Right atrium auricular region (tissue), 2 donors: ENCODE data around the gene SMIM11. TPM values are rescaled to one million over a fixed set of nuclear protein-coding genes. Genes with fewer than 3 reads are reported as not detected.

ENCODE experiments used
- DNase-seq: peaks from one replicate; pipeline ENCODE4 v3.0.0-alpha.2; 2019; ENCODE audit warnings: low spot score
- H3K27ac ChIP-seq, 2 donors: fragments of 200-600 bp; sonication (generic); 1 replicate in 1 of 2; 2 replicates in 1 of 2; pipeline ENCODE4 v1.5.1; 2016 to 2019
- H3K27me3 ChIP-seq, 2 donors: fragments of 200-600 bp; sonication (generic); one replicate each; pipeline versions ENCODE4 v1.5.1 to v1.6.0; 2017 to 2019
- H3K36me3 ChIP-seq: fragments of 200-600 bp; sonication (generic); one replicate; pipeline ENCODE4 v1.5.1; 2016
- H3K4me1 ChIP-seq, 2 donors: fragments of 200-600 bp; sonication (generic); one replicate each; pipeline versions ENCODE4 v1.5.1 to v1.6.0; 2017 to 2019
- H3K4me3 ChIP-seq, 2 donors: fragments of 200-600 bp; sonication (generic); 1 replicate in 1 of 2; 2 replicates in 1 of 2; pipeline ENCODE4 v1.5.1; 2017 to 2019; ENCODE audit warnings: mild to moderate bottlenecking in 1 of 2, moderate library complexity in 1 of 2
- H3K9me3 ChIP-seq, 2 donors: fragments of 200-600 bp; sonication (generic); one replicate each; pipeline ENCODE4 v1.5.1; 2019
- total RNA-seq, 2 donors: library from RNA; depleted of rRNA; stranded (reverse); fragments of >200 nt; gene quantifications; one replicate each; pipeline ENCODE4 v1.1.0, GENCODE V29; 2016
- TF ChIP-seq, protein P1 (sequence below), 2 donors: fragments of 200-600 bp; sonication (generic); IDR thresholded peaks; one replicate each; pipeline ENCODE4 v1.5.1; 2019; ENCODE audit warnings: antibody characterized with exemption in 2 of 2

SMIM11 gene
- total RNA-seq, 2 donors from 2014 or later = 5.3 to 6.6 TPM

DNA sequence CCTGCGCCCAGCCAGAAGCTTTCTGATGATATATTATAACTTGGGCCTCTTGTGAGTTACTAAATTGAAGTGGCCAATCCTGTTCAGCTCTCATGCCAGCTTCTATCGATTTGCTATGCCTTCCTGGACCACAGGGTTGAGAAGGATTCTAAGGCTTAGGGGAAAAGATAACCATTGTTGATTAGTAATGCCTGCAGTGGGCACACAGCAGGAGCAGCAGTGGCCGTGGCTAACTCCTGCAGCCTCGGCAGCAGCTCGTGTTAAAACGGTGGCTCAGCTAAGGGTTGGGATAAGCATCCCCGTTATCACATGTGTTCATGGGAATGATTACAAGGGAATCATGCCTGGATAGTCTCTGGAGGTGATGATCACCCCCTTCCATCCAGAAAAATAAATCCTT is 32.0 kb upstream of the SMIM11 start:
- Histone ChIP-seq H3K27me3 (no peaks in the 10 kb centered on the region), H3K4me3 (no peak overlapping the region), H3K4me1 (peaks cover 0 to 22% of the 10 kb centered on the region in 2 donors), H3K36me3 (no peaks in the 10 kb centered on the region), H3K9me3 (no peaks in the 10 kb centered on the region), H3K27ac (no peak overlapping the region)
- TF ChIP-seq, protein P1, sequence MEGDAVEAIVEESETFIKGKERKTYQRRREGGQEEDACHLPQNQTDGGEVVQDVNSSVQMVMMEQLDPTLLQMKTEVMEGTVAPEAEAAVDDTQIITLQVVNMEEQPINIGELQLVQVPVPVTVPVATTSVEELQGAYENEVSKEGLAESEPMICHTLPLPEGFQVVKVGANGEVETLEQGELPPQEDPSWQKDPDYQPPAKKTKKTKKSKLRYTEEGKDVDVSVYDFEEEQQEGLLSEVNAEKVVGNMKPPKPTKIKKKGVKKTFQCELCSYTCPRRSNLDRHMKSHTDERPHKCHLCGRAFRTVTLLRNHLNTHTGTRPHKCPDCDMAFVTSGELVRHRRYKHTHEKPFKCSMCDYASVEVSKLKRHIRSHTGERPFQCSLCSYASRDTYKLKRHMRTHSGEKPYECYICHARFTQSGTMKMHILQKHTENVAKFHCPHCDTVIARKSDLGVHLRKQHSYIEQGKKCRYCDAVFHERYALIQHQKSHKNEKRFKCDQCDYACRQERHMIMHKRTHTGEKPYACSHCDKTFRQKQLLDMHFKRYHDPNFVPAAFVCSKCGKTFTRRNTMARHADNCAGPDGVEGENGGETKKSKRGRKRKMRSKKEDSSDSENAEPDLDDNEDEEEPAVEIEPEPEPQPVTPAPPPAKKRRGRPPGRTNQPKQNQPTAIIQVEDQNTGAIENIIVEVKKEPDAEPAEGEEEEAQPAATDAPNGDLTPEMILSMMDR (IDR thresholded peaks at IDR 0.05) = no peak
- DNase-seq = no peak

DNA sequence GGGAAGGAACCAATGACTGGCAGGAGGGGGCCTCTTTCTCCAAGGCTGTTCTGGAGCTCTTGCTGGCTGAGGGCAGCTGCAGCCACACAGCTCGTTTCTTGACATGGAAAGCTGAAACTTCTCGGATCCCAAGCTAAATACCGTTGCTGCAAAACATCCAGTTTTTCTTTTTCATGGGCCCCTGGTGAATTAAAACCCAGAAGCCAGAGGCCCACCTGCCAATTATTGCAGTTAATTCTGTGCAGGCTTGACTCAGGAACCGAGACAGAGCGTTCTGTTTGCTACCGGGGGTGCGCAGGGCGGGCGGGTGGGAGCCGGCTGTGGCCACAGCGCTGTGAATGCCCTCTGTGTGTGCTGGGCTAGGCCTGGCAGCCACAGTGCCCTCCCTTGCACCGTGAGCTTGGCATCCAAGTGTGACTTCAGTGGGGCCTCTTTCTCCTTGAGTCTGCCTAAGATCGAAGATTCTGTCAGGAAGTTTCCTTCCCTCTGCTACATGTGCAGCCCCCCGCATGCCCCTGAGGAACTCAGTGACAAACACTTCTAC is 31.4 kb upstream of the SMIM11 start:
- Histone ChIP-seq H3K4me3 (no peak overlapping the region), H3K27ac (no peak overlapping the region), H3K27me3 (no peaks in the 10 kb centered on the region), H3K9me3 (no peaks in the 10 kb centered on the region), H3K4me1 (peaks cover 0 to 22% of the 10 kb centered on the region in 2 donors), H3K36me3 (no peaks in the 10 kb centered on the region)
- DNase-seq = no peak
- TF ChIP-seq, protein P1 (IDR thresholded peaks at IDR 0.05) = no peak

GRCh38 chr21:34344584-34344983 is 30.7 kb upstream of the SMIM11 start:
- no peak overlapping the region for H3K4me3 ChIP-seq

DNA sequence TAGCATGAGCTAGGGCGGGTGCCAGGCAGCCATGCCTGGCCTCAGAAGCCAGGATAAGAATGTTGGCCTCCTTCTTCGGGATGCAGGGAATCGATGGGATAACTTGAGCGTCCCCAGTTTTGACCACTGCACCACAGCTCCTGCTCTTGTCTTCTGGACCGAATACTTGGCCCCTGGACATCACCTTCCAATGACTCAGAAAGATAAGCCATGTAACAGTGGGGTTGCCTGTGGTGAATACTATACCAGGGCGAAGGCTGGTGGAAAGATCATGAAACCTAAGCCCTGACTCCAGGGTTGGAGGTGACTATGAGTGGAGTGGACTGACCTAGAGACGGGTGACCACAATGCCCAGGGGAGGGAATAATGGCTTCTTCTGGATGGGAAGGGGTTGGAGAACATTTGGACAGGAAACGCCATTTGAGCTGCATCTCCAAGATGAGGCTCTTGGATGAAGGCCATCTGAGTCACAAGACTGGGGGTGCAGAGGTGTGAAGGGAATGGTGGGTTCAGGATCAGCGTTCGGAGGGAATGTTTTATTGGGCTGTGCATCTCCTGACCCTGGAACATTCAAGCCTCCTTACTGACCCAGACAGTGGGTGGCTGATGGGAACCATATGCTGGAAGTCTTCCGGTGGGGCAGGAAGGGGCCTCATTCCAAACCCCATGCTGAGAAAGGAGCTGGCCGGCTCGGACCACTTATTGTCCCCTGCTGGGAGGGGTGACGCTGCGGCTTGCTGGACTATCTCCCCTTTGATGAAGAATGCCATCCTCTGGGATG is 30.0 kb upstream of the SMIM11 start:
- TF ChIP-seq, protein P1 (IDR thresholded peaks at IDR 0.05) = no peak
- Histone ChIP-seq H3K36me3 (no peaks in the 10 kb centered on the region), H3K27me3 (no peaks in the 10 kb centered on the region), H3K4me1 (peaks cover 0 to 22% of the 10 kb centered on the region in 2 donors), H3K9me3 (no peaks in the 10 kb centered on the region), H3K27ac (peak overlapping the region; percentile 33 to 49), H3K4me3 (no peak overlapping the region)
- DNase-seq = no peak

More at GRCh38 chr21:34344584-34344983, 30.7 kb upstream of the SMIM11 start:
- Histone ChIP-seq H3K9me3 (no peaks in the 10 kb centered on the region), H3K27me3 (no peaks in the 10 kb centered on the region), H3K36me3 (no peaks in the 10 kb centered on the region), H3K27ac (no peak overlapping the region), H3K4me1 (peaks cover 0 to 22% of the 10 kb centered on the region in 2 donors)
- TF ChIP-seq, protein P1 (IDR thresholded peaks at IDR 0.05) = no peak
- no peak for DNase-seq

DNA sequence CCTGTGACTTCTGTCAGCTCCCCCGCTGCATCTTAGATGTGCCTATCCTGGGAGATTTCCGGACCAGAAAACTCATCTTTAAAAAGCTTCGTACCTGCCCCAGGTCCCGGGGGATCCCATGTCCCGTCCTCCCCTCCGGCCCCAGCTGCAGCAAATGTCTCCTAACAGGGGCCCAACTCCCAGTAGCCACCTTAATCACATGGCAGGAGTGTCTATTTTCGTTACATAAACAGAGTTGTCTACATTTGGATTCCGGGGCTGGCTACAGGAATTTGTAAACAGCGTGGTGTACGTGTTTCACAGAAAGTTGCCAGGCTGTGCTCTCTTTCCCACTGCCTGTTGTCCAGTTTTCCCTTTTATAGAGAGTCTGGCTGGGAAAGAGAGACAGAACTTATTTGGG is 29.4 kb upstream of the SMIM11 start:
- Histone ChIP-seq H3K4me1 (peaks cover 0 to 22% of the 10 kb centered on the region in 2 donors), H3K9me3 (no peaks in the 10 kb centered on the region), H3K27ac (peak overlapping the region; percentile 33 to 49), H3K36me3 (no peaks in the 10 kb centered on the region), H3K4me3 (no peak overlapping the region), H3K27me3 (no peaks in the 10 kb centered on the region)
- no peak for DNase-seq
- TF ChIP-seq, protein P1 (IDR thresholded peaks at IDR 0.05) = no peak
